ENCODE data around the gene ILRUN.
"Not testable (repeated sequence)": the region's sequence is repeated elsewhere in the genome, so short reads cannot be mapped to it uniquely, and the experiment has no call there.

The ILRUN gene

GRCh38 chr6:34664256-34664971, 32.2 kb downstream of the ILRUN start:
- DNase-seq (ENCODE audit: low read depth in 2 of 2) = no peak

GRCh38 chr6:34663831-34664255, 32.7 kb downstream of the ILRUN start:
- no peak for DNase-seq (ENCODE audit: low read depth in 2 of 2)

GRCh38 chr6:34663371-34663770, 33.2 kb downstream of the ILRUN start:
- DNase-seq (ENCODE audit: low read depth in 2 of 2) = no peak

- no peak for DNase-seq (ENCODE audit: low read depth in 2 of 2)
Measured at GRCh38 chr6:34661357-34661756, 35.2 kb downstream of the ILRUN start.

- no peak for DNase-seq (ENCODE audit: low read depth in 2 of 2)
Measured at GRCh38 chr6:34658605-34659265, 37.8 kb downstream of the ILRUN start.

GRCh38 chr6:34657979-34658480, 38.5 kb downstream of the ILRUN start:
- not testable (repeated sequence) for DNase-seq (ENCODE audit: low read depth in 2 of 2)

- DNase-seq (ENCODE audit: low read depth in 2 of 2) = no peak
Measured at GRCh38 chr6:34657307-34657978, 39.1 kb downstream of the ILRUN start.

GRCh38 chr6:34657037-34657306, 39.6 kb downstream of the ILRUN start:
- DNase-seq (ENCODE audit: low read depth in 2 of 2) = no peak

GRCh38 chr6:34656378-34657036, 40.1 kb downstream of the ILRUN start:
- DNase-seq (ENCODE audit: low read depth in 2 of 2) = no peak

GRCh38 chr6:34655876-34656377, 40.6 kb downstream of the ILRUN start:
- DNase-seq (ENCODE audit: low read depth in 2 of 2) = not testable (repeated sequence)

GRCh38 chr6:34654061-34654710, 42.4 kb downstream of the ILRUN start:
- DNase-seq (ENCODE audit: low read depth in 2 of 2) = no peak

- no peak for DNase-seq (ENCODE audit: low read depth in 2 of 2)
Measured at GRCh38 chr6:34652263-34652662, 44.3 kb downstream of the ILRUN start.

- DNase-seq (ENCODE audit: low read depth in 2 of 2) = no peak
Measured at GRCh38 chr6:34650823-34651222, 45.7 kb downstream of the ILRUN start.

GRCh38 chr6:34650232-34650631, 46.3 kb downstream of the ILRUN start:
- DNase-seq (ENCODE audit: low read depth in 2 of 2) = not testable (repeated sequence)

GRCh38 chr6:34648806-34649205, 47.8 kb downstream of the ILRUN start:
- no peak for DNase-seq (ENCODE audit: low read depth in 2 of 2)

Measured in activated CD4-positive, alpha-beta T cell treated with anti-CD3 and anti-CD28 coated beads for 24 hours (primary cell).